ENCODE measurements around the gene MAPK4.

Gene MAPK4

GRCh38 chr18:50642439-50642838 lies 82.6 kb downstream of the MAPK4 start:
- H3K4me3 ChIP-seq (ENCODE audit: low read depth, low read length), result no peak overlapping the region
- no peak for TF ChIP-seq CTCF (IDR thresholded peaks at IDR 0.05; ENCODE audit: borderline replicate concordance, insufficient read depth, low read depth, low read length)

GRCh38 chr18:50644146-50644545 lies 84.3 kb downstream of the MAPK4 start:
- H3K4me3 ChIP-seq (ENCODE audit: low read depth, low read length), result no peak overlapping the region
- no peak for TF ChIP-seq CTCF (IDR thresholded peaks at IDR 0.05; ENCODE audit: borderline replicate concordance, insufficient read depth, low read depth, low read length)

GRCh38 chr18:50644807-50645206 lies 84.9 kb downstream of the MAPK4 start:
- peak; percentile 9; the same call in 1 of the 2 replicates for TF ChIP-seq CTCF (IDR thresholded peaks at IDR 0.05; ENCODE audit: borderline replicate concordance, insufficient read depth, low read depth, low read length)
- no peak overlapping the region for H3K4me3 ChIP-seq (ENCODE audit: low read depth, low read length)

GRCh38 chr18:50647237-50647636 lies 87.3 kb downstream of the MAPK4 start:
- no peak overlapping the region for H3K4me3 ChIP-seq (ENCODE audit: low read depth, low read length)
- TF ChIP-seq CTCF (IDR thresholded peaks at IDR 0.05; ENCODE audit: borderline replicate concordance, insufficient read depth, low read depth, low read length), result no peak

GRCh38 chr18:50647792-50648191 lies 87.9 kb downstream of the MAPK4 start:
- H3K4me3 ChIP-seq (ENCODE audit: low read depth, low read length), result no peak overlapping the region
- no peak for TF ChIP-seq CTCF (IDR thresholded peaks at IDR 0.05; ENCODE audit: borderline replicate concordance, insufficient read depth, low read depth, low read length)

- H3K4me3 ChIP-seq (ENCODE audit: low read depth, low read length), result no peak overlapping the region
- TF ChIP-seq CTCF (IDR thresholded peaks at IDR 0.05; ENCODE audit: borderline replicate concordance, insufficient read depth, low read depth, low read length), result no peak
Observed at GRCh38 chr18:50649821-50650220, 89.9 kb downstream of the MAPK4 start.

GRCh38 chr18:50651334-50651733 lies 91.4 kb downstream of the MAPK4 start:
- H3K4me3 ChIP-seq (ENCODE audit: low read depth, low read length), result no peak overlapping the region
- no peak for TF ChIP-seq CTCF (IDR thresholded peaks at IDR 0.05; ENCODE audit: borderline replicate concordance, insufficient read depth, low read depth, low read length)
